ENCODE measurements around the gene PAXX.

- TF ChIP-seq POLR2A (IDR thresholded peaks at IDR 0.05) (no peak), CTCF (IDR thresholded peaks at IDR 0.05) (no peak)
Observed at GRCh38 chr9:136980669-136981478, 11.3 kb upstream of the PAXX start.

Measured in Peyer's patch (tissue), 4 donors.